Measurements from ENCODE around the gene PKP1.

- TF ChIP-seq CTCF (IDR thresholded peaks at IDR 0.05; ENCODE audit: borderline replicate concordance, extremely low read depth, low read length, poor library complexity, severe bottlenecking) (no peak), EZH2 (IDR thresholded peaks at IDR 0.05; ENCODE audit: borderline replicate concordance, low read depth, low read length, severe bottlenecking) (no peak)
Measured at GRCh38 chr1:201261771-201262547, 21.3 kb upstream of the PKP1 start.

Measured in DND-41 (cell line).